ENCODE measurements around the gene ZNF787.

Gene ZNF787

GRCh38 chr19:56084835-56085536 is 36.1 kb downstream of the ZNF787 start:
- no peak for DNase-seq

DNA sequence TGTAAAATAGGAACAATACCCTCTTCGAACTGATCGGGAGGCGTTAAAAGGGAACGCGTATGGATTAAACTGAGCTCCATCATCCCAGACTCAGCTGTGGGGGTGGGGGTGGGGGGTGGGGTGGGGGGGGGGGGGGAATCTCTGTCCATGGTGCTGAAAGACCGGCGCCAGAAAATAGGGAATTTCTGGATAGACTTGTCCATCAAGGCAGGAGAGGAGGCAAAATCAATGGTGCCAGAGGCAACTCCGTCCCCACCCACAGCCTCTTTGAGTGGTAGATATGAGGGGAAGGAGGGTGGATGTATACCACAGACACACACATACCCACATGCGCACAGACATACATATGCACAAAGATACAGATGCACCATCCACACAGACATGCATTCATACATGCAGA is 37.4 kb downstream of the ZNF787 start:
- DNase-seq = no peak

DNA sequence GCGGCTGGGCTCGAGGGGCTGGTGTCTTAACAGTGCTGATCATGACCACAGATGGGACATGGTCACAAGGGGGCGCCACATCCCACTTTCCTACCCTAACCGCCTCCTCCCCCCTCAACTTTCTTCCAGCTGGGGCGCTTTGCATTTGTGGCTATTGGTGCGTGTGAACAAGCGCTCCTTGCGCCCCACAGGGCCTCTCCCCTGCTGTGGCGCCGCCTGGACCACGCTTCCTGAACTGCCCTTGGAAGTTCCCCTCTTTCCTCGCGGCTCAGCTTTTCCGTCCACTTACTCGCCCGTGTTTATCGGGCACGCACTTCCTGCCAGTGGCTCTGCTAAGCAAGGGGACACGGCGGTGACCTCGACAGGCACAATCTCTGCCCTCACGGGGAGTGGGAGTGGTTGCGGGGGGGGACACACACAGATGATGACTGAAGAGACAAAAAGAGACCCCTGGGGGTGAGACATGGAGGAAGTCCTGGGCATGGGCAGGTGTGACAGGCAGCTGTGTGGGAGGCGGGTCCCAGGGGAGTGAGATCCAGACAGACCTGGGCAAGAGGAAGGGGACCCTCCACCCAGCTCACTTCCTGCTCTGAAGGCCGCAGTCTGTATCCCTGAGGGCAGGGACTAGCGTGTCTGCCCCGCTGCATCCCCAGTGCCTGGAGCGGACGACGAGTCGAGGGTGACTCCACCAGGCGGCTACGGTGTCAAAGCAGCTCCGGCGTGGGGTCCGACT is 40.3 kb downstream of the ZNF787 start:
- peak; percentile 15 for DNase-seq

- no peak for DNase-seq
Measured at GRCh38 chr19:56079609-56080008, 41.5 kb downstream of the ZNF787 start.

DNA sequence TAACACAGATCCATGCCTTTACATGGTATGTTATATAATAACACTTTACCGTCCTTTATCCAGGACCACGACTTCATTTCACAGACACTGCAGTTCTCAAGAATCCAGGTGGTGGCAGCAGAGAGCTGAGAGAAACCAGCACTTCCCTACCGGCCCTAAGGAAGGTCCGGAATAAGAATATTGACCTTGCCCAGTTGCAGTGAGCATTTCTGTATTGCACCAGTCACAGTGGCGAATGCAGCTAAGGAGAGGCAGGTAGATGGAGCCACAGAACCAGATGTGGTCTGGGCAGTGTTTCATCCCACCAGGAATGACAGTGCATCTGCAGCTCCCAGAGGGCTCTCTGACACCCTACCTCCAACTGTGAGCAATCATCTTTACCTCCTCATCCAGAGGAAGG is 44.6 kb downstream of the ZNF787 start:
- no peak for DNase-seq

DNA sequence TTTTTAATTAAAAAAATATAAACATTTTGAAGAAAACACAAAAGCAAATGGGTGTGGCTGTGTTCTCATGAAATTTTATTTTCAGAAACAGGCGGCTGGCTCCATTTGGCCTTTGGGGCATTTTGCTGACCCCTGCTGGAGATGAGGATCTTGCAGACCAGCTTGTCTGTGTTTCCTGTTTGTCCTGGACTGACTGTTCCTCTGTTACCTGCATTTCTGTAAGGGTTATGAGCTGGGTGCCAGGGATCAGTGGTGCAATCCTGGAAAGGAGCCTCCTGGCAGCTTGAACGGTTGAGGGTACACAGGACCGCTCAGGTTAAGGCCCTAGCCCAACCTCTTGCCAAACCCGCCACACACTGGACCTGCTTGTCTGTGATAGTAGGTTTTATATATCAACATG is 49.9 kb downstream of the ZNF787 start:
- peak; percentile 15 for DNase-seq

GRCh38 chr19:56069642-56070041 is 51.5 kb downstream of the ZNF787 start:
- no peak for DNase-seq

DNA sequence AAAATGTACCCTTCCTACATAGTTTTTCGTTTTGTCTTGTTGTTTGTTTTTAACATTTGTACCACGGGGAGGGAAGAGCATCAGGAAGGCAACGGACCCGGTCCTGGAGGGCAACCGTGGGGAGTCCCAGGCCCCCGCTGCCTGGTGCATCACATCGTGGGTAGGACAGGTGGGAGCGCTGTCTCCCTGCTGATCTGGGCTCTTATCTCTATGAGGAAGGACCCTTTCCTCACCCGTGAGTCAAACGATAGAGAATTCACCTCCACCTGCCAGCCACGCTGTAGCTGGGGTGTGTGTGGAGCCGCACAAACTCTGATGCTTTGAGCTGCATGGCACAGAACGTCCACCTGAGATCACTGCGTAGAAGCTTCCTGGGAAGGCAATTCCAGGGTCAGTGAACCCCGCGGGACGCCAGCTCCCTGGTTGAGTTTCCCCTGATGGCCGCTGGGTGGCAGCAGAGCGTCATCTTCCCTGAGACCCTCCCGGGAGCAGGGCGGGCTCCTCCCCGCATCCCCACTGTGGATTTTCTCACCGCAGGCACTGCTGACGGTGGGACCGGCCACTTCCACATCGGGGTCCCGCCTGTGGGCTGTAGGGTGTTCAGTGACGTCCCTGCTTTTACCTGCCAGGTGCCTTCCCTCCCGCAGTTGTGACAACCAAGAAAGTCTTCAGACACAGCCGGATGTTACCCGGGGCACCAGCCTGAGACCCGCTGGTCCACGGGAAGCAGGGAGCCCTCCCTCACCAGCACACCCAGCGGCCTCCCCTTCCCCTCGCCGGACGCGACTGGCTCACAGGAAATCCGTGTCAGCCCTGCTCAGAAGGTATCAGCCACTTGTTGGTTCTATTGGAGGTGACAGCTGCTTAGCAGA is 54.7 kb downstream of the ZNF787 start:
- DNase-seq = peak; percentile 37

- no peak for DNase-seq
Measured at GRCh38 chr19:56053596-56053995, 67.5 kb downstream of the ZNF787 start.
